Measurements from ENCODE around the gene SHC2. TPM values are rescaled to one million over a fixed set of nuclear protein-coding genes. Genes with fewer than 3 reads are reported as not detected.

SHC2 gene
- total RNA-seq, 1 experiment from 2014 or later = 6.7 TPM

DNA sequence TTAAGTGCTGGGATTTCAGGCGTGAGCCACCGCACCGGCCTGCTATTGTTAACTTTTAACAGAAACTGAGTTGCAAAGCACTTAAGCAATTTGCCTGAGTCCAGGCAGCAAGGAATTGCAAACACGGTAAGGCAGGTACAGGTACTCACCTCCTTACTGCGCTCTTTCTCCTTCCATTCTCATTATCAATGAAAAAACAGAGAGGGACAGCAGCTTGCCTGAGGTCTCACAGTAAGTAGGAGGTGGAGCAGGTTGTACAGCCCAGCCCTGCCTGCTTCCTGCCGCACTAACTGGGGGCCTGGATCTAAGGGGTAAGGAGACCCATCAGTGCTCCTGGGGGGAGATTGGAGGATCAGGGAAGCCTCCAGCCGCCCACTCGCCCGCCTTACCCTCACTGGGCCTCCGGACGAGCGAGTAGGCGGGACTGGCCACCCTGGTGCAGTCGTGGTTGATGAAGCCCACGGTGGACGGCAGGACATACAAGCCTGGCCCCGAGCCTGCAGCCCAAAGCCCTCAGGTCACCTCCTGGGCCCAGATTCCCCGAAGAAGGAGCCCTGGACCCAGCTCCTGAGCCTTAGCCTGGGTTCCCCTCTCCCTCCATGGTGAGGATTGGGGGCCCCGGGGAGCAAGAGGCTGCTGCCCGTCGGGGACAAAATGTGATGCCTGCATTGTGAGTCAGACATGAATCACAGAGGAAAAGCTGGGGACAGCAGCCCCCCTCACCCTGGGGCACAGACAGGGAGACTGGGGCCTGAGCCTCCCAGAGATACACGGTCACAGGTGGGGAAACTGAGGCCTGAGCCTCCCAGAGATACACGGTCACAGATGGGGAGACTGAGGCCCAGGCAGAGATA, 11.4 kb upstream of the SHC2 start:
- H3K4me3 ChIP-seq (ENCODE audit: low read depth in 2 of 2, low read length in 2 of 2) = no peak overlapping the region
- BruUV-seq (replicated peaks) = no TSS peak
- no peak for DNase-seq (ENCODE audit: low read depth, low spot score)
- H3K9me3 ChIP-seq (ENCODE audit: control insufficient read depth, insufficient read depth, low read depth, low read length) = no peaks in the 10 kb centered on the region
- intact Hi-C loops (cut with micrococcal nuclease; ENCODE audit: unreplicated experiment) (no loop called here), in situ Hi-C loops (cut with HindIII; ENCODE audit: low pct_unique_long_range_greater_than_20kb, low sequenced_read_pairs) (no loop called here)
- ATAC-seq = peak; percentile 59
- no peaks in the 10 kb centered on the region for H3K27me3 ChIP-seq (ENCODE audit: control insufficient read depth, insufficient read depth, low read length)
- H3K4me1 ChIP-seq (ENCODE audit: control insufficient read depth, insufficient read depth, low read length) = no peaks in the 10 kb centered on the region
- no peaks in the 10 kb centered on the region for H3K36me3 ChIP-seq (ENCODE audit: control insufficient read depth, insufficient read depth, low read length)
- H3K27ac ChIP-seq (ENCODE audit: low read length) = no peak overlapping the region
- TF ChIP-seq, protein P1, sequence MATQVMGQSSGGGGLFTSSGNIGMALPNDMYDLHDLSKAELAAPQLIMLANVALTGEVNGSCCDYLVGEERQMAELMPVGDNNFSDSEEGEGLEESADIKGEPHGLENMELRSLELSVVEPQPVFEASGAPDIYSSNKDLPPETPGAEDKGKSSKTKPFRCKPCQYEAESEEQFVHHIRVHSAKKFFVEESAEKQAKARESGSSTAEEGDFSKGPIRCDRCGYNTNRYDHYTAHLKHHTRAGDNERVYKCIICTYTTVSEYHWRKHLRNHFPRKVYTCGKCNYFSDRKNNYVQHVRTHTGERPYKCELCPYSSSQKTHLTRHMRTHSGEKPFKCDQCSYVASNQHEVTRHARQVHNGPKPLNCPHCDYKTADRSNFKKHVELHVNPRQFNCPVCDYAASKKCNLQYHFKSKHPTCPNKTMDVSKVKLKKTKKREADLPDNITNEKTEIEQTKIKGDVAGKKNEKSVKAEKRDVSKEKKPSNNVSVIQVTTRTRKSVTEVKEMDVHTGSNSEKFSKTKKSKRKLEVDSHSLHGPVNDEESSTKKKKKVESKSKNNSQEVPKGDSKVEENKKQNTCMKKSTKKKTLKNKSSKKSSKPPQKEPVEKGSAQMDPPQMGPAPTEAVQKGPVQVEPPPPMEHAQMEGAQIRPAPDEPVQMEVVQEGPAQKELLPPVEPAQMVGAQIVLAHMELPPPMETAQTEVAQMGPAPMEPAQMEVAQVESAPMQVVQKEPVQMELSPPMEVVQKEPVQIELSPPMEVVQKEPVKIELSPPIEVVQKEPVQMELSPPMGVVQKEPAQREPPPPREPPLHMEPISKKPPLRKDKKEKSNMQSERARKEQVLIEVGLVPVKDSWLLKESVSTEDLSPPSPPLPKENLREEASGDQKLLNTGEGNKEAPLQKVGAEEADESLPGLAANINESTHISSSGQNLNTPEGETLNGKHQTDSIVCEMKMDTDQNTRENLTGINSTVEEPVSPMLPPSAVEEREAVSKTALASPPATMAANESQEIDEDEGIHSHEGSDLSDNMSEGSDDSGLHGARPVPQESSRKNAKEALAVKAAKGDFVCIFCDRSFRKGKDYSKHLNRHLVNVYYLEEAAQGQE (IDR thresholded peaks at IDR 0.05; ENCODE audit: insufficient read depth in 1 of 2, low read depth in 2 of 2, low read length in 1 of 2) = no peak
- TF ChIP-seq TCF7L2 (IDR thresholded peaks at IDR 0.05; ENCODE audit: low read depth, low read length) = no peak
- no peak for TF ChIP-seq POLR2AphosphoS5 (IDR thresholded peaks at IDR 0.05; ENCODE audit: low read depth, low read length)
- TF ChIP-seq, protein P2, sequence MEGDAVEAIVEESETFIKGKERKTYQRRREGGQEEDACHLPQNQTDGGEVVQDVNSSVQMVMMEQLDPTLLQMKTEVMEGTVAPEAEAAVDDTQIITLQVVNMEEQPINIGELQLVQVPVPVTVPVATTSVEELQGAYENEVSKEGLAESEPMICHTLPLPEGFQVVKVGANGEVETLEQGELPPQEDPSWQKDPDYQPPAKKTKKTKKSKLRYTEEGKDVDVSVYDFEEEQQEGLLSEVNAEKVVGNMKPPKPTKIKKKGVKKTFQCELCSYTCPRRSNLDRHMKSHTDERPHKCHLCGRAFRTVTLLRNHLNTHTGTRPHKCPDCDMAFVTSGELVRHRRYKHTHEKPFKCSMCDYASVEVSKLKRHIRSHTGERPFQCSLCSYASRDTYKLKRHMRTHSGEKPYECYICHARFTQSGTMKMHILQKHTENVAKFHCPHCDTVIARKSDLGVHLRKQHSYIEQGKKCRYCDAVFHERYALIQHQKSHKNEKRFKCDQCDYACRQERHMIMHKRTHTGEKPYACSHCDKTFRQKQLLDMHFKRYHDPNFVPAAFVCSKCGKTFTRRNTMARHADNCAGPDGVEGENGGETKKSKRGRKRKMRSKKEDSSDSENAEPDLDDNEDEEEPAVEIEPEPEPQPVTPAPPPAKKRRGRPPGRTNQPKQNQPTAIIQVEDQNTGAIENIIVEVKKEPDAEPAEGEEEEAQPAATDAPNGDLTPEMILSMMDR (IDR thresholded peaks at IDR 0.05) = no peak
- no peak for TF ChIP-seq SIN3A (IDR thresholded peaks at IDR 0.05; ENCODE audit: borderline replicate concordance, insufficient read depth, low read depth, low read length)
- ChIA-PET CTCF (no interaction called here), POLR2A (no interaction called here)

DNA sequence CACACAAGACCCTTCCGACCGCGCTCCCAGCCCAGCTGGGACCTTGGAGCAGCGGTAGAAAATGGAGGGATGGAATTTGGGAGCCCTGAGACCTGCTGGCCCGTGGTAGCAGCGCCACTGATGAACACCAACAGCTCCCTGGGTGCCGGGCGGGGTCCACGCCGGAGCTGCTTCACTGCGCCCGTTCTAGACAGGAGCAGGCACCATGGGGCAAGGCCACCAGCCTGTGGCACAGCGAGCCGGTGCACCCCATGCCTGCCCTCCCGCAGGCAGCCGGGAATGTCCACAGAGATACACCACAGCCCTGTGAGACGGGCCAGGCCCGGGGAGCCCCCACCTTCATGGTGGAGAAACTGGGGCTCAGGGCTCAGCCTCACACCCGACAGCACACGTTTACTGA, 9.9 kb upstream of the SHC2 start:
- H3K36me3 ChIP-seq (ENCODE audit: control insufficient read depth, insufficient read depth, low read length) = no peaks in the 10 kb centered on the region
- ChIA-PET CTCF (no interaction called here), POLR2A (no interaction called here)
- H3K4me1 ChIP-seq (ENCODE audit: control insufficient read depth, insufficient read depth, low read length) = no peaks in the 10 kb centered on the region
- BruUV-seq (replicated peaks) = no TSS peak
- no peaks in the 10 kb centered on the region for H3K27me3 ChIP-seq (ENCODE audit: control insufficient read depth, insufficient read depth, low read length)
- ATAC-seq (no peak), DNase-seq (ENCODE audit: low read depth, low spot score) (no peak)
- in situ Hi-C loops (cut with HindIII; ENCODE audit: low pct_unique_long_range_greater_than_20kb, low sequenced_read_pairs) (no loop called here), intact Hi-C loops (cut with micrococcal nuclease; ENCODE audit: unreplicated experiment) (no loop called here)
- H3K4me3 ChIP-seq (ENCODE audit: low read depth in 2 of 2, low read length in 2 of 2) = no peak overlapping the region
- TF ChIP-seq POLR2AphosphoS5 (IDR thresholded peaks at IDR 0.05; ENCODE audit: low read depth, low read length) (no peak), TCF7L2 (IDR thresholded peaks at IDR 0.05; ENCODE audit: low read depth, low read length) (no peak), SIN3A (IDR thresholded peaks at IDR 0.05; ENCODE audit: borderline replicate concordance, insufficient read depth, low read depth, low read length) (no peak)
- TF ChIP-seq, protein P1 (IDR thresholded peaks at IDR 0.05; ENCODE audit: insufficient read depth in 1 of 2, low read depth in 2 of 2, low read length in 1 of 2) = no peak
- TF ChIP-seq, protein P2 (IDR thresholded peaks at IDR 0.05) = no peak
- no peak overlapping the region for H3K27ac ChIP-seq (ENCODE audit: low read length)
- no peaks in the 10 kb centered on the region for H3K9me3 ChIP-seq (ENCODE audit: control insufficient read depth, insufficient read depth, low read depth, low read length)
